Endothelial cell of umbilical vein (primary cell): Measurements from ENCODE around the gene SRL. TPM values are rescaled to one million over a fixed set of nuclear protein-coding genes. Genes with fewer than 3 reads are reported as not detected.

Experiments
- BruUV-seq: library from RNA; stranded (reverse); fragments of 400-500 nt; replicated peaks from 2 replicates; lab custom pipeline; 2021; lab: Mats Ljungman, UMichigan
- CTCF ChIA-PET: fragments of 300-600, 350-600 bp; sonication (Branson Sonifier 250); formaldehyde crosslinking; loops from one replicate; lab custom pipeline; 2021; ENCODE audit warnings: antibody characterized with exemption, inconsistent platforms; lab: Charles Lee
- POLR2A ChIA-PET: fragments of 300-600, 350-600 bp; sonication (Branson Sonifier 250); formaldehyde crosslinking; loops from one replicate; lab custom pipeline; 2021; ENCODE audit warnings: antibody characterized with exemption, inconsistent platforms; lab: Charles Lee
- DNase-seq: peaks from one replicate; pipeline ENCODE4 v3.0.0-alpha.2; 2011; ENCODE audit warnings: low read depth, low spot score
- FAIRE-seq: peaks from 2 replicates; lab custom pipeline; 2011; peaks lifted over from hg19 to GRCh38; lab: Jason Lieb, UNC
- H2AFZ ChIP-seq: 2 replicates; pipeline ENCODE4 v1.6.0; 2012; ENCODE audit warnings: low read depth, low read length, control low read depth, inconsistent platforms
- H3K27ac ChIP-seq: 2 replicates; pipeline ENCODE4 v1.5.1; 2011; ENCODE audit warnings: low read depth, mild to moderate bottlenecking, control low read depth, low read length, moderate library complexity; ENCODE audit not compliant: insufficient read depth
- H3K27me3 ChIP-seq, 2 experiments: 2 replicates each; pipeline versions ENCODE4 v1.6.0 to v1.6.1; 2011; ENCODE audit warnings: low read length in 2 of 2, mixed read lengths in 1 of 2; ENCODE audit not compliant: control insufficient read depth in 2 of 2, insufficient read depth in 2 of 2
- H3K36me3 ChIP-seq, 2 experiments: 2 replicates in 1 of 2; 3 replicates in 1 of 2; pipeline ENCODE4 v1.5.1; 2011; ENCODE audit warnings: low read length in 2 of 2, mild to moderate bottlenecking in 1 of 2, moderate library complexity in 1 of 2; ENCODE audit not compliant: control insufficient read depth in 2 of 2, insufficient read depth in 2 of 2; ENCODE audit errors: extremely low read depth in 1 of 2
- H3K4me1 ChIP-seq: 3 replicates; pipeline ENCODE4 v1.5.1; 2011; ENCODE audit warnings: mild to moderate bottlenecking, low read length; ENCODE audit not compliant: control insufficient read depth, insufficient read depth; ENCODE audit errors: extremely low read depth
- H3K4me2 ChIP-seq: 2 replicates; pipeline ENCODE4 v1.6.1; 2011; ENCODE audit warnings: low read length, control low read depth, mixed read lengths; ENCODE audit not compliant: insufficient read depth
- H3K4me3 ChIP-seq, 3 experiments: fragments of 200-600 bp in 1 of 3; sonication (generic), shearing (Covaris generic) in 1 of 3; replicated peaks in 1 of 3; 2 replicates each; pipeline ENCODE4 v1.5.1; 2011 to 2016; ENCODE audit warnings: control low read depth in 3 of 3, low read length in 3 of 3, mild to moderate bottlenecking in 2 of 3, inconsistent platforms in 1 of 3, low read depth in 1 of 3, moderate library complexity in 1 of 3; ENCODE audit not compliant: insufficient read depth in 1 of 3
- H3K79me2 ChIP-seq: 2 replicates; pipeline ENCODE4 v1.6.0; 2012; ENCODE audit warnings: low read length, inconsistent platforms; ENCODE audit not compliant: control insufficient read depth, insufficient read depth
- H3K9ac ChIP-seq: replicated peaks from 2 replicates; pipeline ENCODE3; 2011; ENCODE audit warnings: low read length, control low read depth; ENCODE audit not compliant: insufficient read depth; ENCODE audit errors: extremely low read depth
- H3K9me1 ChIP-seq: replicated peaks from 3 replicates; pipeline ENCODE4 v1.6.0; 2011; ENCODE audit warnings: mild to moderate bottlenecking, low read length; ENCODE audit not compliant: control insufficient read depth, insufficient read depth; ENCODE audit errors: extremely low read depth
- H3K9me3 ChIP-seq: replicated peaks from 2 replicates; pipeline ENCODE4 v1.5.1; 2012; ENCODE audit warnings: low read length, inconsistent platforms; ENCODE audit not compliant: control insufficient read depth, insufficient read depth
- H4K20me1 ChIP-seq: replicated peaks from 2 replicates; pipeline ENCODE3; 2011; ENCODE audit warnings: mild to moderate bottlenecking, low read length; ENCODE audit not compliant: control insufficient read depth, insufficient read depth; ENCODE audit errors: extremely low read depth
- EZH2 ChIP-seq: IDR thresholded peaks from 2 replicates; pipeline ENCODE4 v1.6.1; 2012; ENCODE audit warnings: borderline replicate concordance, low read depth, mild to moderate bottlenecking, moderate library complexity, low read length, inconsistent platforms; ENCODE audit not compliant: severe bottlenecking
- FOS ChIP-seq: IDR thresholded peaks from 2 replicates; pipeline ENCODE4 v1.6.1; 2011; ENCODE audit warnings: mild to moderate bottlenecking, low read length, moderate library complexity, borderline replicate concordance; ENCODE audit not compliant: insufficient read depth
- GATA2 ChIP-seq: IDR thresholded peaks from 2 replicates; pipeline ENCODE4 v1.7.0; 2011; ENCODE audit warnings: low read depth, mild to moderate bottlenecking, moderate library complexity, mixed read lengths, low read length; ENCODE audit not compliant: insufficient read length, insufficient read depth
- JUN ChIP-seq: IDR thresholded peaks from 2 replicates; pipeline ENCODE4 v1.6.1; 2011; ENCODE audit warnings: borderline replicate concordance, low read depth; ENCODE audit not compliant: insufficient read length, insufficient read depth
- MYC ChIP-seq: IDR thresholded peaks from one replicate; pipeline ENCODE4 v1.6.1; 2011; ENCODE audit warnings: mild to moderate bottlenecking, low read depth, low read length
- POLR2A ChIP-seq: IDR thresholded peaks from 2 replicates; pipeline ENCODE4 v1.6.1; 2012; ENCODE audit warnings: low read depth, mild to moderate bottlenecking, control low read depth, low read length
- POLR2AphosphoS5 ChIP-seq: IDR thresholded peaks from 2 replicates; pipeline ENCODE4 v1.6.1; 2012; ENCODE audit warnings: low read depth, mild to moderate bottlenecking, control low read depth, low read length, moderate library complexity; ENCODE audit not compliant: insufficient read depth
- dilution Hi-C: fragments of 300-500 bp; cut with MboI; formaldehyde crosslinking; loops from one replicate; pipeline ENCODE4 v1.15.0; 2019; ENCODE audit warnings: low sequenced_read_pairs; ENCODE audit not compliant: extremely low pct_ligation_motif_present
- intact Hi-C: fragments of 100-400 bp; cut with micrococcal nuclease; formaldehyde crosslinking; loops from one replicate; pipeline ENCODE4 v1.10.0; 2022
- polyA plus RNA-seq, 4 experiments: library from polyadenylated mRNA; depleted of rRNA in 3 of 4; stranded (reverse) in 3 of 4; unstranded in 1 of 4; fragments of >200 nt; gene quantifications; 2 replicates each; pipeline versions ENCODE4 v1.2.1 to v1.2.3, GENCODE V29; 2011 to 2012; ENCODE audit warnings: missing spikeins in 1 of 4
- total RNA-seq: library from RNA; stranded (reverse); gene quantifications from 2 replicates; pipeline ENCODE4 v1.2.3, GENCODE V29; 2021
- TF ChIP-seq, protein P1 (sequence below): IDR thresholded peaks from 2 replicates; pipeline ENCODE4 v1.6.1; 2011; ENCODE audit not compliant: insufficient read depth, insufficient read length
- TF ChIP-seq, protein P2 (sequence below), 2 donors: IDR thresholded peaks; 1 replicate in 1 of 2; 2 replicates in 1 of 2; pipeline ENCODE4 v1.5.1; 2011; ENCODE audit warnings: low read length in 2 of 2, mild to moderate bottlenecking in 2 of 2, moderate library complexity in 2 of 2, control low read depth in 1 of 2, inconsistent platforms in 1 of 2, low read depth in 1 of 2; ENCODE audit not compliant: insufficient read depth in 1 of 2; ENCODE audit errors: extremely low read depth in 1 of 2

The SRL gene
- total and polyA plus RNA-seq, 2 donors (not counting 3 experiments of a cell fraction or from before 2014, with no cell fraction given) = 0.21 to 0.29 TPM

- Histone ChIP-seq H3K9me3 (no peaks in the 10 kb centered on the region), H3K27me3 (peaks cover 0 to 4% of the 10 kb centered on the region in 2 experiments), H3K4me1 (no peaks in the 10 kb centered on the region), H3K9ac (no peak overlapping the region), H3K4me2 (no peak overlapping the region), H3K4me3 (no peak overlapping the region), H3K79me2 (no peaks in the 10 kb centered on the region), H3K27ac (no peak overlapping the region), H3K36me3 (no peaks in the 10 kb centered on the region), H4K20me1 (no peaks in the 10 kb centered on the region), H2AFZ (no peak overlapping the region), H3K9me1 (no peaks in the 10 kb centered on the region)
- CTCF ChIA-PET = no interaction called here
- TF ChIP-seq EZH2 = no peak
- TF ChIP-seq GATA2 = no peak
- TF ChIP-seq JUN = no peak
- TF ChIP-seq MYC = no peak
- TF ChIP-seq, protein P1, sequence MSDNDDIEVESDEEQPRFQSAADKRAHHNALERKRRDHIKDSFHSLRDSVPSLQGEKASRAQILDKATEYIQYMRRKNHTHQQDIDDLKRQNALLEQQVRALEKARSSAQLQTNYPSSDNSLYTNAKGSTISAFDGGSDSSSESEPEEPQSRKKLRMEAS = no peak
- TF ChIP-seq POLR2AphosphoS5 = no peak
- TF ChIP-seq POLR2A = no peak
- no peak for TF ChIP-seq FOS
- TF ChIP-seq, protein P2, sequence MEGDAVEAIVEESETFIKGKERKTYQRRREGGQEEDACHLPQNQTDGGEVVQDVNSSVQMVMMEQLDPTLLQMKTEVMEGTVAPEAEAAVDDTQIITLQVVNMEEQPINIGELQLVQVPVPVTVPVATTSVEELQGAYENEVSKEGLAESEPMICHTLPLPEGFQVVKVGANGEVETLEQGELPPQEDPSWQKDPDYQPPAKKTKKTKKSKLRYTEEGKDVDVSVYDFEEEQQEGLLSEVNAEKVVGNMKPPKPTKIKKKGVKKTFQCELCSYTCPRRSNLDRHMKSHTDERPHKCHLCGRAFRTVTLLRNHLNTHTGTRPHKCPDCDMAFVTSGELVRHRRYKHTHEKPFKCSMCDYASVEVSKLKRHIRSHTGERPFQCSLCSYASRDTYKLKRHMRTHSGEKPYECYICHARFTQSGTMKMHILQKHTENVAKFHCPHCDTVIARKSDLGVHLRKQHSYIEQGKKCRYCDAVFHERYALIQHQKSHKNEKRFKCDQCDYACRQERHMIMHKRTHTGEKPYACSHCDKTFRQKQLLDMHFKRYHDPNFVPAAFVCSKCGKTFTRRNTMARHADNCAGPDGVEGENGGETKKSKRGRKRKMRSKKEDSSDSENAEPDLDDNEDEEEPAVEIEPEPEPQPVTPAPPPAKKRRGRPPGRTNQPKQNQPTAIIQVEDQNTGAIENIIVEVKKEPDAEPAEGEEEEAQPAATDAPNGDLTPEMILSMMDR (IDR thresholded peaks at IDR 0.05; ENCODE audit: extremely low read depth in 1 of 2, insufficient read depth in 1 of 2, low read depth in 1 of 2, low read length in 2 of 2) = no peak
- intact Hi-C loops (no loop called here), dilution Hi-C loops (no loop called here)
- no TSS peak for BruUV-seq
- POLR2A ChIA-PET = interaction anchor here (0.7 kb wide), 1 partner anchor 129 kb away, joined by 5 read pairs; no protein-coding TSS in a partner anchor
- FAIRE-seq (no peak), DNase-seq (peak; percentile 15)
Measured at GRCh38 chr16:4140652-4141051, 101.2 kb downstream of the SRL start.
